ENCODE results near the gene SPAG6. TPM values are rescaled to one million over a fixed set of nuclear protein-coding genes. Genes with fewer than 3 reads are reported as not detected.

SPAG6 gene
- polyA plus RNA-seq (2011; rRNA removed) (not detected in 2 replicates), polyA minus RNA-seq (2011; rRNA and poly(A)+ RNA removed) (not detected in 2 replicates)

DNA sequence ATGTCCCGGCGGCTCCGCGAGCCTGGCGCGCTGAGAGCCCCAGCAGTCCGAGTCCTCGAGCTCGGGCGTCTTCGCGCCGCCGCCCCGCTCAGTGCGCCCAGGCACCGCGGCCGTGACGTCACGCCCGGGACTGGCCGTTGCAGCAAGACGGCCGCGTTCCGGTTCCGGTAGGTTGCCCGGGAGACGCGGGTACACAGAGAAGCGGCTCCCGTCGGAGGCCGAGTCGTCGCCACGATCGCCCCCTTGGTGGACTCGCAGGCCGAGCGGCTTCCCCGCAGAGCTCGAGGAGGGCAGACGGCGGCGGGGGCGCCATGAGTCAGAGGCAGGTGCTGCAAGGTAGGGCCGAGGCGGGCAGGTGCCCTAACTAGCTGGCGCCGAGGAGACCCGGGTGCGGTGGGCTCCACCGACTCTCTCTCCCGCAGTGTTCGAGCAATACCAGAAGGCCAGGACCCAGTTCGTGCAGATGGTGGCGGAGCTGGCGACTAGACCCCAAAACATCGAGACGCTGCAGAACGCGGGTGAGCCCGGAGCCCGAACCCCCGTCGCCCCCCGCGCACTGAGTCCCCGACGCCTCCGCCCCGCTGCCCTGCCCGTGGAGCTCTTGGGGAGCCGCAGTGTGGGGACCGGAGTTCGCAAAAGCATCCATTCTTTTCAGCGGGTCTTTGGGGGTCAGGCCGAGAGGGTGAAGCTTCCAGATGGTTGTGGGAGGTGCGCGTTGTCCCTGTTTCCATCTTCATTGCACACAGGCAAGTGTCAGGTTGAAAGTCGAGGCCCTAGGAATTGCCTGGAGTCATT, at the start of gene SPAG6:
SPAG6 (plus strand) TSS at position 196 of the 795 bp plus-strand sequence; CDS start at position 312, 116 bp downstream.
- peaks cover 29% of the 10 kb centered on the region for H3K27me3 ChIP-seq (ENCODE audit: control insufficient read depth, insufficient read depth, low read length)
- no peak for DNase-seq (ENCODE audit: low read depth)
- TF ChIP-seq, protein P1, sequence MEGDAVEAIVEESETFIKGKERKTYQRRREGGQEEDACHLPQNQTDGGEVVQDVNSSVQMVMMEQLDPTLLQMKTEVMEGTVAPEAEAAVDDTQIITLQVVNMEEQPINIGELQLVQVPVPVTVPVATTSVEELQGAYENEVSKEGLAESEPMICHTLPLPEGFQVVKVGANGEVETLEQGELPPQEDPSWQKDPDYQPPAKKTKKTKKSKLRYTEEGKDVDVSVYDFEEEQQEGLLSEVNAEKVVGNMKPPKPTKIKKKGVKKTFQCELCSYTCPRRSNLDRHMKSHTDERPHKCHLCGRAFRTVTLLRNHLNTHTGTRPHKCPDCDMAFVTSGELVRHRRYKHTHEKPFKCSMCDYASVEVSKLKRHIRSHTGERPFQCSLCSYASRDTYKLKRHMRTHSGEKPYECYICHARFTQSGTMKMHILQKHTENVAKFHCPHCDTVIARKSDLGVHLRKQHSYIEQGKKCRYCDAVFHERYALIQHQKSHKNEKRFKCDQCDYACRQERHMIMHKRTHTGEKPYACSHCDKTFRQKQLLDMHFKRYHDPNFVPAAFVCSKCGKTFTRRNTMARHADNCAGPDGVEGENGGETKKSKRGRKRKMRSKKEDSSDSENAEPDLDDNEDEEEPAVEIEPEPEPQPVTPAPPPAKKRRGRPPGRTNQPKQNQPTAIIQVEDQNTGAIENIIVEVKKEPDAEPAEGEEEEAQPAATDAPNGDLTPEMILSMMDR (IDR thresholded peaks at IDR 0.05; ENCODE audit: insufficient read depth, low read depth, low read length), result no peak
- no peaks in the 10 kb centered on the region for H3K36me3 ChIP-seq (ENCODE audit: control insufficient read depth, insufficient read depth, low read length)
- ChIA-PET POLR2A (no interaction called here), CTCF (no interaction called here)
- no peak within 1 kb of the TSS for H3K4me3 ChIP-seq (ENCODE audit: low read depth, low read length)

DNA sequence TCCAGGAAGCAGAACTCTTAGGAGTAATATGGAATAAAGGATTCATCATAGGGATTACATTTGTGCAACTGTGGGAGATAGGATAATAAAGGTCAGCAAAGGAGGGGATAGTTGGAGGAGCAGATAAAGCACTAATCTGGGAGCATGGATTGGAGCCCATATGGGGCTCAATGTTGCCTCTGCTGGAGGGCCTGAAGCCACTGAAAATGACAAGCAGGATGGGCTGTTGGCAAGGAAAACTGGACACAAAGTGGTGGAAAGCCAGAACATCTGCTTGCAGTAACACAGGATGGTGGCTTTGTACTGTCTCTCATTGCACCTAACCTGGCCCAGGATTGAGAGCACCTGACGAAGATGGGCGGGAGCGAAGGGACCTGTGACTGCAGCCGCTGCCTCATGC, 44.1 kb upstream of the SPAG6 start:
- no peak for DNase-seq (ENCODE audit: low read depth)
- Histone ChIP-seq H3K4me3 (ENCODE audit: low read depth, low read length) (no peak overlapping the region), H3K36me3 (ENCODE audit: control insufficient read depth, insufficient read depth, low read length) (no peaks in the 10 kb centered on the region), H3K27me3 (ENCODE audit: control insufficient read depth, insufficient read depth, low read length) (no peaks in the 10 kb centered on the region)
- ChIA-PET POLR2A (no interaction called here), CTCF (no interaction called here)
- TF ChIP-seq, protein P1 (IDR thresholded peaks at IDR 0.05; ENCODE audit: insufficient read depth, low read depth, low read length), result no peak

DNA sequence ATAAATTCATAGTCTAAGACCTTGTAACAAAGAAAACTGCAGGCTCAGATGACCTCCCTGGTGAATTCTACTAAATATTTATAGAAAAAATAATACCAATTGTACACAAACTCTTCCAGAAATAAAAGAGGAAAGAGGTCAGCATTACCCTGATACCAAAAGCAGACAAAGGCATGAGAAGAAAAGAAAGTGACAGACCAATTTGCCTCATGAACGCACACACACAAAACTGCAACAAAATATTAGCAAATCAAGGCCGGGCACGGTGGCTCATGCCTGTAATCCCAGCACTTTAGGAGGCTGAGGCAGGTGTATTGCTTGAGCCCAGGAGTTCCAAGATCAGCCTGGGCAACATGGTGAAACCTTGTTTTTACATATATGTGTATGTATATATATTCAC, 41.8 kb upstream of the SPAG6 start:
- TF ChIP-seq, protein P1 (IDR thresholded peaks at IDR 0.05; ENCODE audit: insufficient read depth, low read depth, low read length), result no peak
- H3K27me3 ChIP-seq (ENCODE audit: control insufficient read depth, insufficient read depth, low read length), result no peaks in the 10 kb centered on the region
- DNase-seq (ENCODE audit: low read depth), result no peak
- POLR2A ChIA-PET, result no interaction called here
- H3K4me3 ChIP-seq (ENCODE audit: low read depth, low read length), result no peak overlapping the region
- no peaks in the 10 kb centered on the region for H3K36me3 ChIP-seq (ENCODE audit: control insufficient read depth, insufficient read depth, low read length)
- CTCF ChIA-PET, result no interaction called here

DNA sequence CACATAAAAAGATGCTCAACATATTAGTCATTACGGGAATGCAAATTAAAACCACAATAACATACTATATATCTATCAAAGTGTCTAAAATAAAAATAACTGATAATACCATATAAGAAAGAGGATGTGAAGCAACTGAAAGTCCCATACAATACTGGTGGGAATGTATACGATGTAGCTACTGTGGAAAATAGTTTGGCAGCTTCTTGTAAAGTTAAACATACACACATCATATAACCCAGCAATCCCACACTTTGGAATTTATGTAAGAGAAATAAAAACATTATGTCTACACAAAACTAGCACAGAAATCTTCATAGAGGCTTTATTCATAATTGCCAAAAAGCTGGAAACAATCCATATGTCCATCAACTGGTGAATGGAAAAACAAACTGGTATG, 39.6 kb upstream of the SPAG6 start:
- Histone ChIP-seq H3K36me3 (ENCODE audit: control insufficient read depth, insufficient read depth, low read length) (no peaks in the 10 kb centered on the region), H3K4me3 (ENCODE audit: low read depth, low read length) (no peak overlapping the region), H3K27me3 (ENCODE audit: control insufficient read depth, insufficient read depth, low read length) (no peaks in the 10 kb centered on the region)
- TF ChIP-seq, protein P1 (IDR thresholded peaks at IDR 0.05; ENCODE audit: insufficient read depth, low read depth, low read length), result no peak
- POLR2A ChIA-PET, result no interaction called here
- CTCF ChIA-PET, result no interaction called here
- DNase-seq (ENCODE audit: low read depth), result no peak

DNA sequence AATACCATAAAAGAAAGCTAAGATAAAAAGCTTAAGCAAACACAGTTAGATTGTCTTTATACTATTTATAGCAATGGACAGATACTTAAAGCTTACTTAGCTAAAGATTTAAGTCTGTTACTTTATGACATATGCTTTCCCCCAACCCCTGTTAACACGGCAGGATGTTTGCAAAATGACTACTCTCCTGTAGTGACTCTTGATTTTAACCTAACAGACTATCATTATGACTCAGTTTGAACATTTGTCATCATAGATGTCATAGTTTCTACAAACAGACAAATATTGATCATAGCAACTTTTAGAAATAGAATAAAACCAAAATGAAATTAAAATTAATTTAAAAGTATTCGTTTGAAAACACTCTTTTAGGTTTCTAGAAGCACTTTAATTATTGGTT, 36.9 kb upstream of the SPAG6 start:
- no peaks in the 10 kb centered on the region for H3K27me3 ChIP-seq (ENCODE audit: control insufficient read depth, insufficient read depth, low read length)
- DNase-seq (ENCODE audit: low read depth), result no peak
- H3K4me3 ChIP-seq (ENCODE audit: low read depth, low read length), result no peak overlapping the region
- no peaks in the 10 kb centered on the region for H3K36me3 ChIP-seq (ENCODE audit: control insufficient read depth, insufficient read depth, low read length)
- POLR2A ChIA-PET, result interaction anchor here (0.7 kb wide), 1 partner anchor 79 kb away, joined by 5 read pairs; no protein-coding TSS in a partner anchor
- CTCF ChIA-PET, result interaction anchor here (1.3 kb wide), 1 partner anchor 12 kb away, joined by 7 read pairs; no protein-coding TSS in a partner anchor
- TF ChIP-seq, protein P1 (IDR thresholded peaks at IDR 0.05; ENCODE audit: insufficient read depth, low read depth, low read length), result no peak

Data from BJ (cell line).